ENCODE data around the gene PTPN22. TPM values are rescaled to one million over a fixed set of nuclear protein-coding genes. Genes with fewer than 3 reads are reported as not detected.
A peak's percentile ranks its signal among the peaks of the same experiment; 100 is the strongest.

The PTPN22 gene
- total RNA-seq, 1 donor from 2014 or later: 26.1 TPM

GRCh38 chr1:113811888-113812660 lies 59.4 kb downstream of the PTPN22 start, which contains the start of gene RSBN1:
Gene RSBN1, minus strand, starts transcription at chr1:113812476. Its CDS starts 64 bp downstream, at chr1:113812412.
- ATAC-seq (ENCODE audit: low read depth) (peak; percentile 94), DNase-seq (peak; percentile 95)
- H3K36me3 Mint-ChIP-seq (ENCODE audit: low read depth): peaks cover 25% of the 10 kb centered on the region
- TF ChIP-seq CTCF (IDR thresholded peaks at IDR 0.05): no peak
- ChIA-PET CTCF (interaction anchor here (1.0 kb wide), 2 partner anchors 24 to 52 kb away, joined by 4 to 5 read pairs; no protein-coding TSS in a partner anchor), POLR2A (interaction anchor here (0.5 to 3.1 kb wide), 25 partner anchors 9 to 1207 kb away, joined by 3 to 78 read pairs (median 4); partner anchors contain the start of genes AP4B1, DCLRE1B, HIPK1 and NRAS)
- H3K9me3 Mint-ChIP-seq: no peaks in the 10 kb centered on the region
- H3K27me3 Mint-ChIP-seq: no peaks in the 10 kb centered on the region
- H3K27ac Mint-ChIP-seq: peak within 1 kb of the TSS; percentile 93
- intact Hi-C loops (cut with micrococcal nuclease): loop anchor here (1.0 to 5.0 kb wide), 18 partner anchors 15 to 1193 kb away; partner anchors contain the start of genes BCAS2, CAPZA1, CSDE1 and DCLRE1B
- H3K4me3 Mint-ChIP-seq: peak within 1 kb of the TSS; percentile 94
- H3K4me1 Mint-ChIP-seq: peaks cover 41% of the 10 kb centered on the region

GRCh38 chr1:113811156-113811887 lies 60.2 kb downstream of the PTPN22 start:
- intact Hi-C loops (cut with micrococcal nuclease): loop anchor here (2.0 to 5.0 kb wide), 5 partner anchors 15 to 1094 kb away; partner anchors contain the start of genes BCAS2, MAGI3, NRAS and PPM1J
- Mint-ChIP-seq H3K9me3 (no peaks in the 10 kb centered on the region), H3K27me3 (no peaks in the 10 kb centered on the region), H3K4me1 (peaks cover 44% of the 10 kb centered on the region), H3K36me3 (ENCODE audit: low read depth) (peaks cover 22% of the 10 kb centered on the region), H3K27ac (peak overlapping the region; percentile 93), H3K4me3 (peak overlapping the region; percentile 94)
- CTCF ChIA-PET: interaction anchor here (1.0 kb wide), 1 partner anchor 53 kb away, joined by 3 read pairs; no protein-coding TSS in a partner anchor
- DNase-seq (no peak), ATAC-seq (ENCODE audit: low read depth) (no peak)
- POLR2A ChIA-PET: interaction anchor here (0.6 to 3.1 kb wide), 10 partner anchors 8 to 119 kb away, joined by 3 to 78 read pairs (median 6); partner anchors contain the start of genes AP4B1, DCLRE1B, HIPK1 and PHTF1
- no peak for TF ChIP-seq CTCF (IDR thresholded peaks at IDR 0.05)

GRCh38 chr1:113809670-113810602 lies 61.6 kb downstream of the PTPN22 start:
- Mint-ChIP-seq H3K4me3 (peak overlapping the region; percentile 46), H3K27me3 (no peaks in the 10 kb centered on the region), H3K36me3 (ENCODE audit: low read depth) (peaks cover 27% of the 10 kb centered on the region), H3K27ac (no peak overlapping the region), H3K9me3 (no peaks in the 10 kb centered on the region), H3K4me1 (peaks cover 58% of the 10 kb centered on the region)
- DNase-seq: no peak
- no peak for TF ChIP-seq CTCF (IDR thresholded peaks at IDR 0.05)
- POLR2A ChIA-PET: no interaction called here
- intact Hi-C loops (cut with micrococcal nuclease): loop anchor here (2.0 to 5.0 kb wide), 5 partner anchors 13 to 1093 kb away; partner anchors contain the start of genes BCAS2, MAGI3, NRAS and PPM1J
- ATAC-seq (ENCODE audit: low read depth): no peak
- CTCF ChIA-PET: no interaction called here

GRCh38 chr1:113808450-113809195 lies 62.9 kb downstream of the PTPN22 start:
- DNase-seq (no peak), ATAC-seq (ENCODE audit: low read depth) (no peak)
- ChIA-PET CTCF (no interaction called here), POLR2A (no interaction called here)
- H3K27ac Mint-ChIP-seq: no peak overlapping the region
- TF ChIP-seq CTCF (IDR thresholded peaks at IDR 0.05): no peak
- no peaks in the 10 kb centered on the region for H3K9me3 Mint-ChIP-seq
- H3K36me3 Mint-ChIP-seq (ENCODE audit: low read depth): peaks cover 27% of the 10 kb centered on the region
- no peaks in the 10 kb centered on the region for H3K27me3 Mint-ChIP-seq
- H3K4me3 Mint-ChIP-seq: no peak overlapping the region
- intact Hi-C loops (cut with micrococcal nuclease): no loop called here
- H3K4me1 Mint-ChIP-seq: peaks cover 67% of the 10 kb centered on the region

All from activated B cell treated with CpG ODN at 0.5 μM for 24 hours (primary cell).